Body of pancreas (tissue), 4 donors: ENCODE measurements around the gene CCDC150.
"Not testable (repeated sequence)": the region's sequence is repeated elsewhere in the genome, so short reads cannot be mapped to it uniquely, and the experiment has no call there.

Experiments used
- POLR2A ChIP-seq, 3 donors: fragments of 450-650 bp; IDR thresholded peaks; one replicate each; pipeline ENCODE4 v1.6.1; 2016; ENCODE audit warnings: antibody characterized with exemption in 3 of 3, mild to moderate bottlenecking in 2 of 3
- TF ChIP-seq, protein P1 (sequence below), 7 experiments: fragments of 450-650 bp in 4 of 7; fragments of 200-600 bp in 3 of 7; sonication (generic) in 3 of 7; IDR thresholded peaks; one replicate each; pipeline ENCODE4 v1.5.1; 2016 to 2019; ENCODE audit warnings: antibody characterized with exemption in 7 of 7

DNA sequence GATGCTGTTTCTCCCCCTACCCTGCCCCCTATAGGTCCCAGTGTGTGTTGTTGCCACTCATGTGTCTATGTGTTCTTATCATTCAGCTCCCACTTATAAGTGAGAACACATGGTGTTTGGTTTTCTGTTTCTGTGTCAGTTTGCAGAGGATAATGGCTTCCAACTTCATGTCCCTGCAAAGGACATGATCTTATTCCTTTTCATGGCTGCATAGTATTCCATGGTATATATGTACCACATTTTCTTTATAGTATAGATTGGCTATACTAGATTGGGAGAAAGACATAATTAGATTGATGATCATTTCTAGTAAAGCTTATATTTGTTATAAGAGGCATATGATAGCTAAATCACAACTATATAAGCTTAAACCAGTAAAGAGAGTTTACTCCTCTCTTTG lies 97.1 kb downstream of the CCDC150 start:
- TF ChIP-seq, protein P1, sequence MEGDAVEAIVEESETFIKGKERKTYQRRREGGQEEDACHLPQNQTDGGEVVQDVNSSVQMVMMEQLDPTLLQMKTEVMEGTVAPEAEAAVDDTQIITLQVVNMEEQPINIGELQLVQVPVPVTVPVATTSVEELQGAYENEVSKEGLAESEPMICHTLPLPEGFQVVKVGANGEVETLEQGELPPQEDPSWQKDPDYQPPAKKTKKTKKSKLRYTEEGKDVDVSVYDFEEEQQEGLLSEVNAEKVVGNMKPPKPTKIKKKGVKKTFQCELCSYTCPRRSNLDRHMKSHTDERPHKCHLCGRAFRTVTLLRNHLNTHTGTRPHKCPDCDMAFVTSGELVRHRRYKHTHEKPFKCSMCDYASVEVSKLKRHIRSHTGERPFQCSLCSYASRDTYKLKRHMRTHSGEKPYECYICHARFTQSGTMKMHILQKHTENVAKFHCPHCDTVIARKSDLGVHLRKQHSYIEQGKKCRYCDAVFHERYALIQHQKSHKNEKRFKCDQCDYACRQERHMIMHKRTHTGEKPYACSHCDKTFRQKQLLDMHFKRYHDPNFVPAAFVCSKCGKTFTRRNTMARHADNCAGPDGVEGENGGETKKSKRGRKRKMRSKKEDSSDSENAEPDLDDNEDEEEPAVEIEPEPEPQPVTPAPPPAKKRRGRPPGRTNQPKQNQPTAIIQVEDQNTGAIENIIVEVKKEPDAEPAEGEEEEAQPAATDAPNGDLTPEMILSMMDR (IDR thresholded peaks at IDR 0.05): not testable (repeated sequence)
- not testable (repeated sequence) for TF ChIP-seq POLR2A (IDR thresholded peaks at IDR 0.05)
